Measurements from ENCODE around the gene DNAJC25.
A peak's percentile ranks its signal among the peaks of the same experiment; 100 is the strongest.

The DNAJC25 gene

GRCh38 chr9:111628411-111628810, 2.7 kb upstream of the DNAJC25 start:
- DNase-seq, result no peak

- DNase-seq, result no peak
These were observed 761 bp upstream of the DNAJC25 start for GRCh38 chr9:111630182-111630963.

GRCh38 chr9:111630964-111631213, 245 bp upstream of the DNAJC25 start:
- DNase-seq, result no peak

GRCh38 chr9:111632060-111632459, 926 bp downstream of the DNAJC25 start:
- no peak for DNase-seq

- no peak for DNase-seq
These were observed 1.7 kb downstream of the DNAJC25 start for GRCh38 chr9:111632695-111633388.

GRCh38 chr9:111633389-111633736, 2.2 kb downstream of the DNAJC25 start:
- no peak for DNase-seq

GRCh38 chr9:111634860-111635259, 3.7 kb downstream of the DNAJC25 start:
- no peak for DNase-seq

GRCh38 chr9:111637421-111637950, 6.4 kb downstream of the DNAJC25 start:
- no peak for DNase-seq

GRCh38 chr9:111644195-111644772, 13.2 kb downstream of the DNAJC25 start:
- no peak for DNase-seq

GRCh38 chr9:111645806-111646205, 14.7 kb downstream of the DNAJC25 start:
- DNase-seq, result no peak

GRCh38 chr9:111646417-111646816, 15.3 kb downstream of the DNAJC25 start:
- DNase-seq, result no peak

- no peak for DNase-seq
These were observed 16.9 kb downstream of the DNAJC25 start for GRCh38 chr9:111648066-111648465.

GRCh38 chr9:111649016-111649415, 17.9 kb downstream of the DNAJC25 start:
- no peak for DNase-seq

- no peak for DNase-seq
These were observed 25.9 kb downstream of the DNAJC25 start for GRCh38 chr9:111657051-111657450.

- DNase-seq, result no peak
These were observed 27.8 kb downstream of the DNAJC25 start for GRCh38 chr9:111658943-111659342.

GRCh38 chr9:111659691-111660090, 28.6 kb downstream of the DNAJC25 start:
- no peak for DNase-seq

- DNase-seq, result peak; percentile 56
These were observed 30.1 kb downstream of the DNAJC25 start, which contains the start of gene GNG10 for GRCh38 chr9:111661150-111661801. Gene GNG10 (plus strand): TSS chr9:111661605. CDS start chr9:111661635, 30 bp downstream.

GRCh38 chr9:111661802-111662521, 30.8 kb downstream of the DNAJC25 start:
- DNase-seq, result peak; percentile 13

- DNase-seq, result no peak
These were observed 31.6 kb downstream of the DNAJC25 start for GRCh38 chr9:111662576-111663300.

GRCh38 chr9:111663301-111663823, 32.2 kb downstream of the DNAJC25 start:
- DNase-seq, result no peak

- no peak for DNase-seq
These were observed 37.0 kb downstream of the DNAJC25 start for GRCh38 chr9:111668026-111668573.
